ENCODE results near the gene KRTCAP3. TPM values are rescaled to one million over a fixed set of nuclear protein-coding genes. Genes with fewer than 3 reads are reported as not detected.
A peak's percentile ranks its signal among the peaks of the same experiment; 100 is the strongest.

Gene KRTCAP3
- total RNA-seq, 3 donors from 2014 or later: 43.9 to 93.4 (median 85.1) TPM

GRCh38 chr2:27471961-27472360 is 29.8 kb downstream of the KRTCAP3 start:
- no peaks in the 10 kb centered on the region for H3K9me3 ChIP-seq
- no peak overlapping the region for H3K4me3 ChIP-seq
- H3K4me1 ChIP-seq (ENCODE audit: low read depth): peaks cover 4% of the 10 kb centered on the region
- no peak for TF ChIP-seq CTCF (IDR thresholded peaks at IDR 0.05)
- ATAC-seq (no peak), DNase-seq (no peak)
- intact Hi-C loops (cut with DNase I, micrococcal nuclease): no loop called here
- no peaks in the 10 kb centered on the region for H3K36me3 ChIP-seq (ENCODE audit: low read depth)

- TF ChIP-seq CTCF (IDR thresholded peaks at IDR 0.05): no peak
These were observed 43.3 kb downstream of the KRTCAP3 start for GRCh38 chr2:27485496-27485895.

GRCh38 chr2:27489118-27489497 is 46.9 kb downstream of the KRTCAP3 start:
- Histone ChIP-seq H3K36me3 (ENCODE audit: low read depth) (no peaks in the 10 kb centered on the region), H3K4me3 (peak overlapping the region; percentile 11), H3K9me3 (no peaks in the 10 kb centered on the region), H3K4me1 (ENCODE audit: low read depth) (peaks cover 7% of the 10 kb centered on the region)
- intact Hi-C loops (cut with DNase I, micrococcal nuclease): no loop called here
- TF ChIP-seq CTCF (IDR thresholded peaks at IDR 0.05): no peak
- DNase-seq (peak in 1 of 3 donors; percentile 19), ATAC-seq (peak; percentile 4)

More at GRCh38 chr2:27485496-27485895, 43.3 kb downstream of the KRTCAP3 start:
- Histone ChIP-seq H3K9me3 (no peaks in the 10 kb centered on the region), H3K4me1 (ENCODE audit: low read depth) (peaks cover 7% of the 10 kb centered on the region), H3K36me3 (ENCODE audit: low read depth) (no peaks in the 10 kb centered on the region), H3K4me3 (no peak overlapping the region)
- intact Hi-C loops (cut with DNase I, micrococcal nuclease): no loop called here
- ATAC-seq (no peak), DNase-seq (no peak)

- peaks cover 7% of the 10 kb centered on the region for H3K4me1 ChIP-seq (ENCODE audit: low read depth)
- peak; percentile 99 to 100 (median 100) for DNase-seq
- TF ChIP-seq CTCF (IDR thresholded peaks at IDR 0.05): no peak
- H3K9me3 ChIP-seq: no peaks in the 10 kb centered on the region
- intact Hi-C loops (cut with DNase I, micrococcal nuclease): no loop called here
- peak within 1 kb of the TSS; percentile 11 for H3K4me3 ChIP-seq
- no peaks in the 10 kb centered on the region for H3K36me3 ChIP-seq (ENCODE audit: low read depth)
- ATAC-seq: peak; percentile 99
These were observed 47.6 kb downstream of the KRTCAP3 start, which contains the start of gene IFT172 for GRCh38 chr2:27489498-27490397. Gene IFT172 (minus strand): TSS chr2:27489743. CDS start chr2:27489653, 90 bp downstream.

GRCh38 chr2:27492557-27492956 is 50.4 kb downstream of the KRTCAP3 start:
- no peak for TF ChIP-seq CTCF (IDR thresholded peaks at IDR 0.05)
- intact Hi-C loops (cut with DNase I, micrococcal nuclease): no loop called here
- ATAC-seq (no peak), DNase-seq (no peak)
- peaks cover 11% of the 10 kb centered on the region for H3K4me1 ChIP-seq (ENCODE audit: low read depth)
- no peaks in the 10 kb centered on the region for H3K9me3 ChIP-seq
- H3K4me3 ChIP-seq: no peak overlapping the region
- H3K36me3 ChIP-seq (ENCODE audit: low read depth): no peaks in the 10 kb centered on the region
